Measurements from ENCODE around the gene FLNA. TPM values are rescaled to one million over a fixed set of nuclear protein-coding genes. Genes with fewer than 3 reads are reported as not detected.

FLNA gene
- total and polyA plus RNA-seq, 9 of the 15 experiments (the other 6 are each of a cell fraction or from before 2014, with no cell fraction given), result 6.2 to 735 (median 135) TPM

DNA sequence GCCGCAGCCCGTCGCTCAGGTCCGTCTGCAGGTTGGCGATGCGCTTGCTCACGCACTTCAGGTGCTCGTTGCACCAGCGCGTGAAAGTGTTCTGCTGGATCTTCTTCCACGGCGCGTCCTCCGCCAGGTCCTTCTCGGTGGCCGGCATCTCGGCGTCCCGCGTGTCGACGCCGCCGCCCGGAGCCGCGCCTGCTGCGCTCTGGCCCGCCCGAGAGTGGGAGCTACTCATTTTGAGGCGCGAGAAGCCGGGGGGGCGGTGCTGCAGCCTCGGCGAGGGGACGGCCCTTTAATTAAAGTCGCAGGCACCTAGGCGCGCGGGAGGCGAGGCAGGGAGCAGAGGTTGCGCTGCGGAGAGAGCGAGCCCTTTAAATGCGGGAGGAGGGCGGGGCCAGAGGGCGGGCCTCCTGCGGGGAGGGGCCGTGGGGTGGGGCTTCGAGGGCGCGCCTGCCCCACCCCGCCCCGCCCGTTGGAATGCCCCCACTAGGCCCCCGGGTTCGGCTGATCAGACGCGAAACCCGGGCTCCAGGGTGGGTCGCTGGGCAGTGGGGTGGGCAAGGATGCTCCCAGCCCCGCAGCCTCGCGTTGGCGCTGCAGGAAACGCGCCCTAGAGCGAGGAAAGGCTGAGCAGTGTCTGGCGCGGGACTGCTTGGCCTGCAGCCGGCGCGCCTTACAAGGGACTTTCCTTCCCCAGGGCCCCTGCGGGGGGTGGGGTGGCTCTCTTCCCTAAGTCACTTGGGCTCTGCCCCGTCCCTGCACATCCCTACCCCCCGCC, 3.2 kb downstream of the FLNA start (continued):
- no peak for TF ChIP-seq KLF1 (tag; IDR thresholded peaks at IDR 0.05)
- no peak for TF ChIP-seq ZNF184 (CRISPR knock-in tag; IDR thresholded peaks at IDR 0.05)
- TF ChIP-seq SMAD4 (CRISPR knock-in tag; conservative IDR thresholded peaks at IDR 0.05), result peak; percentile 18; the same call in 1 of the 2 replicates
- TF ChIP-seq PTRF (tag; IDR thresholded peaks at IDR 0.05), result no peak
- no peak for TF ChIP-seq TRIM28 (IDR thresholded peaks at IDR 0.05)
- TF ChIP-seq CHD2 (IDR thresholded peaks at IDR 0.05; ENCODE audit: low read depth, low read length), result no peak
- no peak for TF ChIP-seq RBM34 (IDR thresholded peaks at IDR 0.05; ENCODE audit: borderline replicate concordance, insufficient read depth, low read length)
- no peak for TF ChIP-seq SIRT6 (IDR thresholded peaks at IDR 0.05; ENCODE audit: low read depth, low read length)
- no peak for TF ChIP-seq ZNF76 (CRISPR knock-in tag; IDR thresholded peaks at IDR 0.05; ENCODE audit: borderline replicate concordance)
- no peak for TF ChIP-seq HDAC8 (tag; IDR thresholded peaks at IDR 0.05)
- TF ChIP-seq FOXA3 (CRISPR knock-in tag; conservative IDR thresholded peaks at IDR 0.05 in 1 of 2, IDR thresholded peaks at IDR 0.05 in 1 of 2), result no peak
- TF ChIP-seq, protein P1, sequence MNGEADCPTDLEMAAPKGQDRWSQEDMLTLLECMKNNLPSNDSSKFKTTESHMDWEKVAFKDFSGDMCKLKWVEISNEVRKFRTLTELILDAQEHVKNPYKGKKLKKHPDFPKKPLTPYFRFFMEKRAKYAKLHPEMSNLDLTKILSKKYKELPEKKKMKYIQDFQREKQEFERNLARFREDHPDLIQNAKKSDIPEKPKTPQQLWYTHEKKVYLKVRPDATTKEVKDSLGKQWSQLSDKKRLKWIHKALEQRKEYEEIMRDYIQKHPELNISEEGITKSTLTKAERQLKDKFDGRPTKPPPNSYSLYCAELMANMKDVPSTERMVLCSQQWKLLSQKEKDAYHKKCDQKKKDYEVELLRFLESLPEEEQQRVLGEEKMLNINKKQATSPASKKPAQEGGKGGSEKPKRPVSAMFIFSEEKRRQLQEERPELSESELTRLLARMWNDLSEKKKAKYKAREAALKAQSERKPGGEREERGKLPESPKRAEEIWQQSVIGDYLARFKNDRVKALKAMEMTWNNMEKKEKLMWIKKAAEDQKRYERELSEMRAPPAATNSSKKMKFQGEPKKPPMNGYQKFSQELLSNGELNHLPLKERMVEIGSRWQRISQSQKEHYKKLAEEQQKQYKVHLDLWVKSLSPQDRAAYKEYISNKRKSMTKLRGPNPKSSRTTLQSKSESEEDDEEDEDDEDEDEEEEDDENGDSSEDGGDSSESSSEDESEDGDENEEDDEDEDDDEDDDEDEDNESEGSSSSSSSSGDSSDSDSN (IDR thresholded peaks at IDR 0.05; ENCODE audit: borderline replicate concordance in 1 of 2, low read depth in 2 of 2, low read length in 2 of 2), result no peak
- TF ChIP-seq DDX20 (tag; IDR thresholded peaks at IDR 0.05; ENCODE audit: low read depth), result no peak
- no peak for TF ChIP-seq DMBX1 (CRISPR knock-in tag; IDR thresholded peaks at IDR 0.05; ENCODE audit: borderline replicate concordance)
- TF ChIP-seq, protein P2, sequence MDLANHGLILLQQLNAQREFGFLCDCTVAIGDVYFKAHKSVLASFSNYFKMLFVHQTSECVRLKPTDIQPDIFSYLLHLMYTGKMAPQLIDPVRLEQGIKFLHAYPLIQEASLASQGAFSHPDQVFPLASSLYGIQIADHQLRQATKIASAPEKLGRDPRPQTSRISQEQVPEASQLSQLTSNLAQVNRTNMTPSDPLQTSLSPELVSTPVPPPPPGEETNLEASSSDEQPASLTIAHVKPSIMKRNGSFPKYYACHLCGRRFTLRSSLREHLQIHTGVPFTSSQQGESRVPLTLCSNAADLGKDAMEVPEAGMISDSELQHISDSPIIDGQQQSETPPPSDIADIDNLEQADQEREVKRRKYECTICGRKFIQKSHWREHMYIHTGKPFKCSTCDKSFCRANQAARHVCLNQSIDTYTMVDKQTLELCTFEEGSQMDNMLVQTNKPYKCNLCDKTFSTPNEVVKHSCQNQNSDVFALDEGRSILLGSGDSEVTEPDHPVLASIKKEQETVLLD (IDR thresholded peaks at IDR 0.05), result 0 out of 2 replicates have a peak, but pooled peaks have one; percentile 22
- TF ChIP-seq KHSRP (IDR thresholded peaks at IDR 0.05), result no peak
- peak; percentile 7 for TF ChIP-seq SAP30 (IDR thresholded peaks at IDR 0.05; ENCODE audit: borderline replicate concordance, insufficient read depth, low read depth, low read length, poor library complexity, severe bottlenecking)
- no peak for TF ChIP-seq ZNF133 (CRISPR knock-in tag; IDR thresholded peaks at IDR 0.05)
- TF ChIP-seq, protein P3, sequence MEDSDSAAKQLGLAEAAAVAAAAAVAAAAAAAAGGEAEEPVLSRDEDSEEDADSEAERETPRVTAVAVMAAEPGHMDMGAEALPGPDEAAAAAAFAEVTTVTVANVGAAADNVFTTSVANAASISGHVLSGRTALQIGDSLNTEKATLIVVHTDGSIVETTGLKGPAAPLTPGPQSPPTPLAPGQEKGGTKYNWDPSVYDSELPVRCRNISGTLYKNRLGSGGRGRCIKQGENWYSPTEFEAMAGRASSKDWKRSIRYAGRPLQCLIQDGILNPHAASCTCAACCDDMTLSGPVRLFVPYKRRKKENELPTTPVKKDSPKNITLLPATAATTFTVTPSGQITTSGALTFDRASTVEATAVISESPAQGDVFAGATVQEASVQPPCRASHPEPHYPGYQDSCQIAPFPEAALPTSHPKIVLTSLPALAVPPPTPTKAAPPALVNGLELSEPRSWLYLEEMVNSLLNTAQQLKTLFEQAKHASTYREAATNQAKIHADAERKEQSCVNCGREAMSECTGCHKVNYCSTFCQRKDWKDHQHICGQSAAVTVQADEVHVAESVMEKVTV (CRISPR knock-in tag; IDR thresholded peaks at IDR 0.05), result no peak
- TF ChIP-seq MCM2 (IDR thresholded peaks at IDR 0.05; ENCODE audit: low read depth), result no peak
- TF ChIP-seq, protein P4, sequence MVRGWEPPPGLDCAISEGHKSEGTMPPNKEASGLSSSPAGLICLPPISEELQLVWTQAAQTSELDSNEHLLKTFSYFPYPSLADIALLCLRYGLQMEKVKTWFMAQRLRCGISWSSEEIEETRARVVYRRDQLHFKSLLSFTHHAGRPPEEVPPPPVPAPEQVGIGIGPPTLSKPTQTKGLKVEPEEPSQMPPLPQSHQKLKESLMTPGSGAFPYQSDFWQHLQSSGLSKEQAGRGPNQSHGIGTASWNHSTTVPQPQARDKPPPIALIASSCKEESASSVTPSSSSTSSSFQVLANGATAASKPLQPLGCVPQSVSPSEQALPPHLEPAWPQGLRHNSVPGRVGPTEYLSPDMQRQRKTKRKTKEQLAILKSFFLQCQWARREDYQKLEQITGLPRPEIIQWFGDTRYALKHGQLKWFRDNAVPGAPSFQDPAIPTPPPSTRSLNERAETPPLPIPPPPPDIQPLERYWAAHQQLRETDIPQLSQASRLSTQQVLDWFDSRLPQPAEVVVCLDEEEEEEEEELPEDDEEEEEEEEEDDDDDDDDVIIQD (CRISPR knock-in tag; IDR thresholded peaks at IDR 0.05), result no peak
